SK-N-SH (cell line): Measurements from ENCODE around the gene RBMS3.

Source experiments
- POLR2AphosphoS5 ChIP-seq: IDR thresholded peaks from 2 replicates; pipeline ENCODE4 v1.6.1; 2012; ENCODE audit warnings: low read depth, low read length
- TF ChIP-seq, protein P1 (sequence below): fragments of 200-600 bp; sonication (generic); IDR thresholded peaks from 2 replicates; pipeline ENCODE4 v1.6.1; 2017; ENCODE audit warnings: antibody characterized with exemption, mild to moderate bottlenecking, moderate library complexity

GRCh38 chr3:29453284-29454001 is 172.6 kb downstream of the RBMS3 start:
- peak; percentile 39; the same call in 1 of the 2 replicates for TF ChIP-seq POLR2AphosphoS5
- TF ChIP-seq, protein P1, sequence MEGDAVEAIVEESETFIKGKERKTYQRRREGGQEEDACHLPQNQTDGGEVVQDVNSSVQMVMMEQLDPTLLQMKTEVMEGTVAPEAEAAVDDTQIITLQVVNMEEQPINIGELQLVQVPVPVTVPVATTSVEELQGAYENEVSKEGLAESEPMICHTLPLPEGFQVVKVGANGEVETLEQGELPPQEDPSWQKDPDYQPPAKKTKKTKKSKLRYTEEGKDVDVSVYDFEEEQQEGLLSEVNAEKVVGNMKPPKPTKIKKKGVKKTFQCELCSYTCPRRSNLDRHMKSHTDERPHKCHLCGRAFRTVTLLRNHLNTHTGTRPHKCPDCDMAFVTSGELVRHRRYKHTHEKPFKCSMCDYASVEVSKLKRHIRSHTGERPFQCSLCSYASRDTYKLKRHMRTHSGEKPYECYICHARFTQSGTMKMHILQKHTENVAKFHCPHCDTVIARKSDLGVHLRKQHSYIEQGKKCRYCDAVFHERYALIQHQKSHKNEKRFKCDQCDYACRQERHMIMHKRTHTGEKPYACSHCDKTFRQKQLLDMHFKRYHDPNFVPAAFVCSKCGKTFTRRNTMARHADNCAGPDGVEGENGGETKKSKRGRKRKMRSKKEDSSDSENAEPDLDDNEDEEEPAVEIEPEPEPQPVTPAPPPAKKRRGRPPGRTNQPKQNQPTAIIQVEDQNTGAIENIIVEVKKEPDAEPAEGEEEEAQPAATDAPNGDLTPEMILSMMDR: no peak
